GM19328 (cell line): ENCODE results near the gene TMEM82.

Source experiments
- ATAC-seq: cut with Tn5 transposase; IDR thresholded peaks from one replicate; pipeline ENCODE4 v1.9.1; 2021; ENCODE audit warnings: mild to moderate bottlenecking, moderate library complexity; ENCODE audit not compliant: unreplicated experiment

TMEM82 gene

GRCh38 chr1:15775706-15776105 lies 33.4 kb downstream of the TMEM82 start:
- ATAC-seq: no peak

GRCh38 chr1:15777909-15778707 lies 35.8 kb downstream of the TMEM82 start:
- ATAC-seq: no peak

GRCh38 chr1:15785683-15786082 lies 43.4 kb downstream of the TMEM82 start:
- no peak for ATAC-seq

- ATAC-seq: no peak
Measured at GRCh38 chr1:15786581-15786980, 44.3 kb downstream of the TMEM82 start.

GRCh38 chr1:15788624-15789301 lies 46.5 kb downstream of the TMEM82 start:
- ATAC-seq: no peak

GRCh38 chr1:15796086-15796462 lies 53.8 kb downstream of the TMEM82 start:
- no peak for ATAC-seq
